ENCODE data around the gene LDLRAD4.

DNA sequence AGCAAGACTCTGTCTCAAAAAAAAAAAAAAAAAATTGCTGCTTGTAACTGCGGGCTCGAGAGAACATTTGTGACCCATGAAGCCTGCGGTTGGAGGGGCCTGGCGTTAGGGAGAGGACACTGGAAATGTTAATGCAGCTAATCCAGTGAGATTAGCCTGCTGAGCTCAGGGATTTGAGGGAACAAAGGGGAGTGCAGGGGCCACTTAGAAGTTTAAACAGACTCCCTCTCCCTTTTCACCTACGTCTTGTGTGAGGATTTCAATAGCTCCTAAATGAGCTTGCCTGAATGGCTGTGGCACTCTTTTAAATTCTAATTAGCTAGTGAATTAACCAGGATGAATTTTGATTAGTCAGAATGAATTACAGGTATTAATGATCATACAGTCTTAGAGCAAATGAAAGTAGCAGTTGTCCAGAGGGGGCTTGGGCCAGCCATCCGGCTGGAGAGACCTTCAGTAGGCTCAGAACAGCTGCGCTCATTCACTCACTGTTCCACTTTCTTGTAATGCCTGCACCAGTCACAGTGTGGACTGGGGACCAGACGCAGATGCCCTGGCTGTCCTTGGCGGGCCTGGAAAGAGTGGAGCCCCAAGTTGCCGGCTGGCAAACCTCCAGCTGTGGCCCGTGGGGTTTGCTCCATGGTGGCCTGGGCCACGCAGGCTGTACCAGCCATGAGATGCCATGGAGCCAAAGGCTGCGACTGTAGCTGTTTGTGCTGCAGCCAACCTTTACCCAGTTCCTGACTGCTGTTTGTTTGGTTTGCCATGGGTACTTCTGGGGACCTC, 20.8 kb downstream of the LDLRAD4 start:
- no peak for TF ChIP-seq EZH2phosphoT487 (IDR thresholded peaks at IDR 0.05; ENCODE audit: unreplicated experiment)
- TF ChIP-seq, protein P1, sequence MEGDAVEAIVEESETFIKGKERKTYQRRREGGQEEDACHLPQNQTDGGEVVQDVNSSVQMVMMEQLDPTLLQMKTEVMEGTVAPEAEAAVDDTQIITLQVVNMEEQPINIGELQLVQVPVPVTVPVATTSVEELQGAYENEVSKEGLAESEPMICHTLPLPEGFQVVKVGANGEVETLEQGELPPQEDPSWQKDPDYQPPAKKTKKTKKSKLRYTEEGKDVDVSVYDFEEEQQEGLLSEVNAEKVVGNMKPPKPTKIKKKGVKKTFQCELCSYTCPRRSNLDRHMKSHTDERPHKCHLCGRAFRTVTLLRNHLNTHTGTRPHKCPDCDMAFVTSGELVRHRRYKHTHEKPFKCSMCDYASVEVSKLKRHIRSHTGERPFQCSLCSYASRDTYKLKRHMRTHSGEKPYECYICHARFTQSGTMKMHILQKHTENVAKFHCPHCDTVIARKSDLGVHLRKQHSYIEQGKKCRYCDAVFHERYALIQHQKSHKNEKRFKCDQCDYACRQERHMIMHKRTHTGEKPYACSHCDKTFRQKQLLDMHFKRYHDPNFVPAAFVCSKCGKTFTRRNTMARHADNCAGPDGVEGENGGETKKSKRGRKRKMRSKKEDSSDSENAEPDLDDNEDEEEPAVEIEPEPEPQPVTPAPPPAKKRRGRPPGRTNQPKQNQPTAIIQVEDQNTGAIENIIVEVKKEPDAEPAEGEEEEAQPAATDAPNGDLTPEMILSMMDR (conservative IDR thresholded peaks at IDR 0.05; ENCODE audit: low read depth in 2 of 2) = no peak
- no peak for TF ChIP-seq EZH2 (IDR thresholded peaks at IDR 0.05; ENCODE audit: low read depth, unreplicated experiment)
- TF ChIP-seq, protein P2, sequence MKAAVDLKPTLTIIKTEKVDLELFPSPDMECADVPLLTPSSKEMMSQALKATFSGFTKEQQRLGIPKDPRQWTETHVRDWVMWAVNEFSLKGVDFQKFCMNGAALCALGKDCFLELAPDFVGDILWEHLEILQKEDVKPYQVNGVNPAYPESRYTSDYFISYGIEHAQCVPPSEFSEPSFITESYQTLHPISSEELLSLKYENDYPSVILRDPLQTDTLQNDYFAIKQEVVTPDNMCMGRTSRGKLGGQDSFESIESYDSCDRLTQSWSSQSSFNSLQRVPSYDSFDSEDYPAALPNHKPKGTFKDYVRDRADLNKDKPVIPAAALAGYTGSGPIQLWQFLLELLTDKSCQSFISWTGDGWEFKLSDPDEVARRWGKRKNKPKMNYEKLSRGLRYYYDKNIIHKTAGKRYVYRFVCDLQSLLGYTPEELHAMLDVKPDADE (IDR thresholded peaks at IDR 0.05) = no peak
- TF ChIP-seq POLR2AphosphoS5 (IDR thresholded peaks at IDR 0.05; ENCODE audit: low read depth) = no peak
- TF ChIP-seq, protein P3, sequence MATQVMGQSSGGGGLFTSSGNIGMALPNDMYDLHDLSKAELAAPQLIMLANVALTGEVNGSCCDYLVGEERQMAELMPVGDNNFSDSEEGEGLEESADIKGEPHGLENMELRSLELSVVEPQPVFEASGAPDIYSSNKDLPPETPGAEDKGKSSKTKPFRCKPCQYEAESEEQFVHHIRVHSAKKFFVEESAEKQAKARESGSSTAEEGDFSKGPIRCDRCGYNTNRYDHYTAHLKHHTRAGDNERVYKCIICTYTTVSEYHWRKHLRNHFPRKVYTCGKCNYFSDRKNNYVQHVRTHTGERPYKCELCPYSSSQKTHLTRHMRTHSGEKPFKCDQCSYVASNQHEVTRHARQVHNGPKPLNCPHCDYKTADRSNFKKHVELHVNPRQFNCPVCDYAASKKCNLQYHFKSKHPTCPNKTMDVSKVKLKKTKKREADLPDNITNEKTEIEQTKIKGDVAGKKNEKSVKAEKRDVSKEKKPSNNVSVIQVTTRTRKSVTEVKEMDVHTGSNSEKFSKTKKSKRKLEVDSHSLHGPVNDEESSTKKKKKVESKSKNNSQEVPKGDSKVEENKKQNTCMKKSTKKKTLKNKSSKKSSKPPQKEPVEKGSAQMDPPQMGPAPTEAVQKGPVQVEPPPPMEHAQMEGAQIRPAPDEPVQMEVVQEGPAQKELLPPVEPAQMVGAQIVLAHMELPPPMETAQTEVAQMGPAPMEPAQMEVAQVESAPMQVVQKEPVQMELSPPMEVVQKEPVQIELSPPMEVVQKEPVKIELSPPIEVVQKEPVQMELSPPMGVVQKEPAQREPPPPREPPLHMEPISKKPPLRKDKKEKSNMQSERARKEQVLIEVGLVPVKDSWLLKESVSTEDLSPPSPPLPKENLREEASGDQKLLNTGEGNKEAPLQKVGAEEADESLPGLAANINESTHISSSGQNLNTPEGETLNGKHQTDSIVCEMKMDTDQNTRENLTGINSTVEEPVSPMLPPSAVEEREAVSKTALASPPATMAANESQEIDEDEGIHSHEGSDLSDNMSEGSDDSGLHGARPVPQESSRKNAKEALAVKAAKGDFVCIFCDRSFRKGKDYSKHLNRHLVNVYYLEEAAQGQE (IDR thresholded peaks at IDR 0.05; ENCODE audit: unreplicated experiment) = no peak
- TF ChIP-seq NANOG (IDR thresholded peaks at IDR 0.05; ENCODE audit: borderline replicate concordance) = no peak
- no peak for TF ChIP-seq CREB1 (CRISPR knock-in tag; IDR thresholded peaks at IDR 0.05; ENCODE audit: low read depth)
- no peak for TF ChIP-seq JUNB (IDR thresholded peaks at IDR 0.05; ENCODE audit: unreplicated experiment)

Measured in GM23338 (cell line).